HG03469 (cell line): ENCODE results near the gene ZNF502.

Experiments
- ATAC-seq: cut with Tn5 transposase; IDR thresholded peaks from one replicate; pipeline ENCODE4 v1.9.1; 2021; ENCODE audit warnings: mild to moderate bottlenecking, moderate library complexity, moderate number of reproducible peaks; ENCODE audit not compliant: unreplicated experiment

The ZNF502 gene

GRCh38 chr3:44764248-44764647 is 51.8 kb downstream of the ZNF502 start:
- ATAC-seq = no peak

- no peak for ATAC-seq
These were observed 59.1 kb downstream of the ZNF502 start for GRCh38 chr3:44771424-44772098.

- no peak for ATAC-seq
These were observed 59.6 kb downstream of the ZNF502 start for GRCh38 chr3:44772099-44772442.
